ENCODE measurements around the gene RETNLB. TPM values are rescaled to one million over a fixed set of nuclear protein-coding genes. Genes with fewer than 3 reads are reported as not detected.

RETNLB gene
- total and polyA plus RNA-seq, 11 donors, result not detected

- no peak for ATAC-seq
- TF ChIP-seq CTCF (IDR thresholded peaks at IDR 0.05) (no peak), POLR2A (IDR thresholded peaks at IDR 0.05) (no peak)
Measured at GRCh38 chr3:108736821-108737220, 20.4 kb downstream of the RETNLB start.

GRCh38 chr3:108728934-108729333, 28.3 kb downstream of the RETNLB start:
- Histone ChIP-seq H3K27ac (no peak overlapping the region), H3K9me3 (no peaks in the 10 kb centered on the region), H3K36me3 (no peaks in the 10 kb centered on the region), H3K4me1 (no peaks in the 10 kb centered on the region), H3K27me3 (no peaks in the 10 kb centered on the region), H3K4me3 (no peak overlapping the region)
- no peak for TF ChIP-seq CTCF (IDR thresholded peaks at IDR 0.05)
- no peak for TF ChIP-seq POLR2A (IDR thresholded peaks at IDR 0.05)
- intact Hi-C loops (cut with DNase I), result no loop called here
- 42 to 53% (median 48%) methylated on average over 1 of the region's 1 CpG for WGBS, 4 donors
- ATAC-seq, result no peak
- no peak for DNase-seq

More at GRCh38 chr3:108736821-108737220, 20.4 kb downstream of the RETNLB start:
- Histone ChIP-seq H3K4me3 (no peak overlapping the region), H3K27me3 (peaks cover 0 to 10% (median 0%) of the 10 kb centered on the region in 9 donors), H3K36me3 (no peaks in the 10 kb centered on the region), H3K27ac (no peak overlapping the region), H3K4me1 (no peaks in the 10 kb centered on the region), H3K9me3 (no peaks in the 10 kb centered on the region)
- DNase-seq, result no peak
- intact Hi-C loops (cut with DNase I), result no loop called here
- 71 to 78% (median 77%) methylated on average over 6 of the region's 6 CpGs for WGBS, 4 donors

GRCh38 chr3:108728105-108728504, 29.1 kb downstream of the RETNLB start:
- TF ChIP-seq CTCF (IDR thresholded peaks at IDR 0.05) (no peak), POLR2A (IDR thresholded peaks at IDR 0.05) (no peak)
- no peaks in the 10 kb centered on the region for H3K27me3 ChIP-seq
- no peaks in the 10 kb centered on the region for H3K4me1 ChIP-seq
- DNase-seq (no peak), ATAC-seq (no peak)
- H3K36me3 ChIP-seq, result no peaks in the 10 kb centered on the region
- no peaks in the 10 kb centered on the region for H3K9me3 ChIP-seq
- intact Hi-C loops (cut with DNase I), result no loop called here
- no peak overlapping the region for H3K4me3 ChIP-seq
- no peak overlapping the region for H3K27ac ChIP-seq

- TF ChIP-seq CTCF (IDR thresholded peaks at IDR 0.05) (no peak), POLR2A (IDR thresholded peaks at IDR 0.05) (no peak)
- no peaks in the 10 kb centered on the region for H3K4me1 ChIP-seq
- no peak overlapping the region for H3K27ac ChIP-seq
- no peaks in the 10 kb centered on the region for H3K27me3 ChIP-seq
- intact Hi-C loops (cut with DNase I), result no loop called here
- DNase-seq (no peak), ATAC-seq (no peak)
- H3K4me3 ChIP-seq, result no peak overlapping the region
- whole genome bisulfite sequencing, 4 donors, result 64 to 73% (median 68%) methylated on average over 4 of the region's 4 CpGs
- no peaks in the 10 kb centered on the region for H3K9me3 ChIP-seq
- no peaks in the 10 kb centered on the region for H3K36me3 ChIP-seq
Measured at GRCh38 chr3:108724101-108724500, 33.1 kb downstream of the RETNLB start.
